ENCODE measurements around the gene PGM3. TPM values are rescaled to one million over a fixed set of nuclear protein-coding genes. Genes with fewer than 3 reads are reported as not detected.

The PGM3 gene
- total and polyA plus RNA-seq, 2 donors (not counting 3 experiments of a cell fraction or from before 2014, with no cell fraction given) = 19.8 to 70.7 TPM

DNA sequence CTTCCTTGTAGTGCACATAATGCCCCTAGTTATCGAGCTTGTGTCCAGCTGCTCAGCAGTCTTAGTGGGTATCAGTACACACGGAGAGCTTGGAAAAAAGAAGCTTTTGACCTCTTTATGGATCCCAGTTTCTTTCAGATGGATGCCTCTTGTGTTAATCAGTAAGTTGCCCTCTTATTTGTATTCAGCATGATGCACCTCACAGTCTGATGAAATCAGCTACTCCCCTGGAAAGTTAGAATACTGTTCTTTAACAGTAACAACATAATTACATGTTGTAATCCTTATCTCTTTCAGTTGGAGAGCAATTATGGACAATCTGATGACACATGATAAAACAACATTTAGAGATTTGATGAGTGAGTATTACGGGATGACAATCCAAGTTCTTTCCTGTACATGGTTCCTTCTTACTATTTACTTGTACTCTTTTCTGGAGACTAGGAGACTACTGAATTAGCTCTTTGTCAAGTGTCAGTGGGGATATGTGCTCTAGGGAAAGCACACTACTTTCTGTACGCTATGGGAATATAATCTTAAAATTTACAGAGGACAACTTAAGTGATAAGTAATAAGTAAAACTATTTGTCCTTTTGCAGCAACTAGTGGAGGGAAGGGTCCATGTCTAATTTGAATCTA lies 39.1 kb downstream of the PGM3 start:
- Histone ChIP-seq H3K4me2 (ENCODE audit: insufficient read depth, low read length) (no peak overlapping the region), H3K27me3 (ENCODE audit: control insufficient read depth in 2 of 2, insufficient read depth in 2 of 2, low read length in 2 of 2) (no peaks in the 10 kb centered on the region), H3K9me3 (replicated peaks; ENCODE audit: control insufficient read depth, insufficient read depth, low read length) (no peaks in the 10 kb centered on the region), H3K4me3 (replicated peaks in 1 of 3; ENCODE audit: insufficient read depth in 1 of 3, low read depth in 1 of 3, low read length in 3 of 3) (no peak overlapping the region), H3K9ac (replicated peaks; ENCODE audit: extremely low read depth, insufficient read depth, low read length) (no peak overlapping the region), H3K79me2 (ENCODE audit: control insufficient read depth, insufficient read depth, low read length) (no peaks in the 10 kb centered on the region), H4K20me1 (replicated peaks; ENCODE audit: control insufficient read depth, extremely low read depth, insufficient read depth, low read length) (no peaks in the 10 kb centered on the region), H3K4me1 (ENCODE audit: control insufficient read depth, extremely low read depth, insufficient read depth, low read length) (no peaks in the 10 kb centered on the region), H2AFZ (ENCODE audit: low read depth, low read length) (no peak overlapping the region), H3K9me1 (replicated peaks; ENCODE audit: control insufficient read depth, extremely low read depth, insufficient read depth, low read length) (no peaks in the 10 kb centered on the region), H3K36me3 (ENCODE audit: control insufficient read depth in 2 of 2, extremely low read depth in 1 of 2, insufficient read depth in 2 of 2, low read length in 2 of 2) (no peaks in the 10 kb centered on the region), H3K27ac (ENCODE audit: insufficient read depth, low read depth, low read length) (no peak overlapping the region)
- FAIRE-seq = no peak
- dilution Hi-C loops (cut with MboI; ENCODE audit: extremely low pct_ligation_motif_present, low sequenced_read_pairs) = no loop called here
- no peak for DNase-seq (ENCODE audit: low read depth, low spot score)
- TF ChIP-seq, protein P1, sequence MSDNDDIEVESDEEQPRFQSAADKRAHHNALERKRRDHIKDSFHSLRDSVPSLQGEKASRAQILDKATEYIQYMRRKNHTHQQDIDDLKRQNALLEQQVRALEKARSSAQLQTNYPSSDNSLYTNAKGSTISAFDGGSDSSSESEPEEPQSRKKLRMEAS (IDR thresholded peaks at IDR 0.05; ENCODE audit: insufficient read depth, insufficient read length) = no peak
- no peak for TF ChIP-seq JUN (IDR thresholded peaks at IDR 0.05; ENCODE audit: borderline replicate concordance, insufficient read depth, insufficient read length, low read depth)
- ChIA-PET CTCF (interaction anchor here (1.0 to 1.5 kb wide), 2 partner anchors 35 to 86 kb away, joined by 3 to 5 read pairs; partner anchors contain the start of gene DOP1A), POLR2A (no interaction called here)
- BruUV-seq (replicated peaks) = no TSS peak
- intact Hi-C loops (cut with micrococcal nuclease) = no loop called here

DNA sequence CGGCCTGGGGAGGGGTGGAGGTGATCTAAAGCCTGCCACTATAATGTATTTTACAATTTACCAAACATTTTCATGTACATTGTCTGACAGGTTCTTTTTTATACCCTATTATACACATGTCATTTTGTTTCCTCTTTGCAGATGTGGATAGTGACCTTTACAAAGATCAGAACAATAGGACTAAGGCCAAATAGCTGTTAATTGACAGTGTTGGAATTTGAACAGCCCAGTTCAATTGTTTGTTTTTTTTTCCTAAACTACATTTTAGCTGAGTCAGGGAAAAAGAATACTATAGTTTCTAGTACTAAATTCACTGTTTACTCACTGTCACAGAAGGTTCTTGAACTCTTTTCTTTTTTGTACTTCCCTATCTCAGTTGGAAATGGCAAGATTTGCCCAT lies 40.2 kb downstream of the PGM3 start:
- peak; percentile 47 for DNase-seq (ENCODE audit: low read depth, low spot score)
- intact Hi-C loops (cut with micrococcal nuclease) (no loop called here), dilution Hi-C loops (cut with MboI; ENCODE audit: extremely low pct_ligation_motif_present, low sequenced_read_pairs) (no loop called here)
- Histone ChIP-seq H3K79me2 (ENCODE audit: control insufficient read depth, insufficient read depth, low read length) (no peaks in the 10 kb centered on the region), H4K20me1 (replicated peaks; ENCODE audit: control insufficient read depth, extremely low read depth, insufficient read depth, low read length) (no peaks in the 10 kb centered on the region), H3K9me1 (replicated peaks; ENCODE audit: control insufficient read depth, extremely low read depth, insufficient read depth, low read length) (no peaks in the 10 kb centered on the region), H3K27ac (ENCODE audit: insufficient read depth, low read depth, low read length) (no peak overlapping the region), H3K9ac (replicated peaks; ENCODE audit: extremely low read depth, insufficient read depth, low read length) (no peak overlapping the region), H2AFZ (ENCODE audit: low read depth, low read length) (no peak overlapping the region), H3K36me3 (ENCODE audit: control insufficient read depth in 2 of 2, extremely low read depth in 1 of 2, insufficient read depth in 2 of 2, low read length in 2 of 2) (no peaks in the 10 kb centered on the region), H3K9me3 (replicated peaks; ENCODE audit: control insufficient read depth, insufficient read depth, low read length) (no peaks in the 10 kb centered on the region), H3K4me3 (replicated peaks in 1 of 3; ENCODE audit: insufficient read depth in 1 of 3, low read depth in 1 of 3, low read length in 3 of 3) (no peak overlapping the region), H3K27me3 (ENCODE audit: control insufficient read depth in 2 of 2, insufficient read depth in 2 of 2, low read length in 2 of 2) (no peaks in the 10 kb centered on the region), H3K4me1 (ENCODE audit: control insufficient read depth, extremely low read depth, insufficient read depth, low read length) (no peaks in the 10 kb centered on the region), H3K4me2 (ENCODE audit: insufficient read depth, low read length) (no peak overlapping the region)
- peak; percentile 64 for FAIRE-seq
- TF ChIP-seq MYC (IDR thresholded peaks at IDR 0.05; ENCODE audit: low read depth, low read length) = no peak
- no peak for TF ChIP-seq POLR2AphosphoS5 (IDR thresholded peaks at IDR 0.05; ENCODE audit: insufficient read depth, low read depth, low read length)
- TF ChIP-seq GATA2 (IDR thresholded peaks at IDR 0.05; ENCODE audit: insufficient read depth, insufficient read length, low read depth, low read length) = no peak
- no peak for TF ChIP-seq JUN (IDR thresholded peaks at IDR 0.05; ENCODE audit: borderline replicate concordance, insufficient read depth, insufficient read length, low read depth)
- no peak for TF ChIP-seq EZH2 (IDR thresholded peaks at IDR 0.05; ENCODE audit: borderline replicate concordance, low read depth, low read length, severe bottlenecking)
- TF ChIP-seq FOS (IDR thresholded peaks at IDR 0.05; ENCODE audit: borderline replicate concordance, insufficient read depth, low read length) = no peak
- TF ChIP-seq, protein P2, sequence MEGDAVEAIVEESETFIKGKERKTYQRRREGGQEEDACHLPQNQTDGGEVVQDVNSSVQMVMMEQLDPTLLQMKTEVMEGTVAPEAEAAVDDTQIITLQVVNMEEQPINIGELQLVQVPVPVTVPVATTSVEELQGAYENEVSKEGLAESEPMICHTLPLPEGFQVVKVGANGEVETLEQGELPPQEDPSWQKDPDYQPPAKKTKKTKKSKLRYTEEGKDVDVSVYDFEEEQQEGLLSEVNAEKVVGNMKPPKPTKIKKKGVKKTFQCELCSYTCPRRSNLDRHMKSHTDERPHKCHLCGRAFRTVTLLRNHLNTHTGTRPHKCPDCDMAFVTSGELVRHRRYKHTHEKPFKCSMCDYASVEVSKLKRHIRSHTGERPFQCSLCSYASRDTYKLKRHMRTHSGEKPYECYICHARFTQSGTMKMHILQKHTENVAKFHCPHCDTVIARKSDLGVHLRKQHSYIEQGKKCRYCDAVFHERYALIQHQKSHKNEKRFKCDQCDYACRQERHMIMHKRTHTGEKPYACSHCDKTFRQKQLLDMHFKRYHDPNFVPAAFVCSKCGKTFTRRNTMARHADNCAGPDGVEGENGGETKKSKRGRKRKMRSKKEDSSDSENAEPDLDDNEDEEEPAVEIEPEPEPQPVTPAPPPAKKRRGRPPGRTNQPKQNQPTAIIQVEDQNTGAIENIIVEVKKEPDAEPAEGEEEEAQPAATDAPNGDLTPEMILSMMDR (IDR thresholded peaks at IDR 0.05; ENCODE audit: extremely low read depth in 1 of 2, insufficient read depth in 1 of 2, low read depth in 1 of 2, low read length in 2 of 2) = no peak
- TF ChIP-seq POLR2A (IDR thresholded peaks at IDR 0.05; ENCODE audit: low read depth, low read length) = no peak
- TF ChIP-seq, protein P1 (IDR thresholded peaks at IDR 0.05; ENCODE audit: insufficient read depth, insufficient read length) = no peak
- BruUV-seq (replicated peaks) = no TSS peak
- ChIA-PET CTCF (interaction anchor here (1.1 kb wide), 1 partner anchor 87 kb away, joined by 4 read pairs; the partner anchor contains the start of gene UBE3D), POLR2A (no interaction called here)

Measured in endothelial cell of umbilical vein (primary cell).